COR-L47 (cell line): ENCODE data around the gene SMARCC1.

ENCODE experiments used
- DNase-seq: peaks from one replicate; lab custom pipeline; 2025; lab: John Stamatoyannopoulos, UW

Gene SMARCC1

DNA sequence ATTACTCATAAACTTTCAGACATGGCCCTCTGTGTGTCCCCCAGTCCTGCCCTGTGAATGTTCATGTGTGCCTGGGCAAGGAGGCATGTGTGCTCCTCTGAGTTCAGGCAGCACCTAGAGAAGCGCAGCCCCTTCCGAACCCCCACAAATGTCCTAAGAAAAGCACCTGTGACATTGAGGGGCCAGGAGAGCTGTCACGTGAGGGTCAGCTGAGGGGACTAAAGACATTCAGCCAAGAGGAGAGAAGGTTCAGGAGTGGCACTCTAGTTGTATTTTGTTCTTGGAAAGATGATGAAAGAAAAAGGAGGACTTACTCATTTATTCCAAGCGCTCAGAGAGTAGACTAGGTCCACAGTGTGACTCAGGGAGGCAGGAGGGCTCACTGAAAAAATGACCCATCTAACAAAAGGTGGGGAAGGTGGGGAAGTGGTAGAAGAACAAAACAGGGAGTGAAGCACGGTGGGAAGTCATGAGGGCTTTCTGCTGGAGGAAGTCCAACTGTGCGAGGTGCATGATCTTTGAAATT lies 240.0 kb downstream of the SMARCC1 start:
- no peak for DNase-seq

DNA sequence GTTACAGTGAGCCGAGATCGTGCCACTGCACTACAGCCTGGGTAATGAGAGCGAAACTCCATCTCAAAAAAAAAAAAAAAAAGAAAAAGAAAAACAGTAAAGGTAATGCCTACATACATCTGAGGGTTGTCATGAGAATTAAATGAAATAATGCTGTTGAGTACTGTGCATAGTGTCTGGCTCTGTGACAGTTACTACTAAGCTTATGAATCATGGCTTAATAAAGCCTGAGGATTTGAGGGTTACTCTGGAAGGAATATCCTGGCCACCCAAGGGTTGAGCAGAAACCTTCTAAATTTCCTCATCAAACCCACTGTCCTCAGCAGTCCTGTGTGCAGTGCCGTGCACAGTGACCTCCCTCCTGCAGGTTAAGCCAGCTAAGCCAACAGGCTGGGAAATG lies 241.4 kb downstream of the SMARCC1 start:
- no peak for DNase-seq

DNA sequence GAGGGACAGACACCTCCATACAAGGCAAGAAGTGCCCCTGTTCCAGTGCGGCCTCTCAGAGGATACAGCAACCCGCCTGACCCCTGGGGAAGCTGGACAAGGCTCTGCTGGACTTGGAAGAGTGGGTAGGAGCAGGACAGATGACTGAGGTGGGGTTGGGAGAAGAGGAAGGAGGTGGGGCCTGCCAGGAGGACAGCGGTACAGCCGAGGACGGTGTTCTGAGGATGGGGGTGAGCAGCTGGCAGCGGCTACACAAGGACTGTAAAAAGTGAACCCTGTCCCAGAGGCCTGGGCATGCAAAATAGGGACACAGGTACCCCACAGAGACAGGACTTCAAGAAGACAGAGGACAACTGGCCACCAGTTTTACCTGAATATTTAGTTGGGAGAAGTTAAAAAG lies 244.7 kb downstream of the SMARCC1 start:
- DNase-seq = no peak

DNA sequence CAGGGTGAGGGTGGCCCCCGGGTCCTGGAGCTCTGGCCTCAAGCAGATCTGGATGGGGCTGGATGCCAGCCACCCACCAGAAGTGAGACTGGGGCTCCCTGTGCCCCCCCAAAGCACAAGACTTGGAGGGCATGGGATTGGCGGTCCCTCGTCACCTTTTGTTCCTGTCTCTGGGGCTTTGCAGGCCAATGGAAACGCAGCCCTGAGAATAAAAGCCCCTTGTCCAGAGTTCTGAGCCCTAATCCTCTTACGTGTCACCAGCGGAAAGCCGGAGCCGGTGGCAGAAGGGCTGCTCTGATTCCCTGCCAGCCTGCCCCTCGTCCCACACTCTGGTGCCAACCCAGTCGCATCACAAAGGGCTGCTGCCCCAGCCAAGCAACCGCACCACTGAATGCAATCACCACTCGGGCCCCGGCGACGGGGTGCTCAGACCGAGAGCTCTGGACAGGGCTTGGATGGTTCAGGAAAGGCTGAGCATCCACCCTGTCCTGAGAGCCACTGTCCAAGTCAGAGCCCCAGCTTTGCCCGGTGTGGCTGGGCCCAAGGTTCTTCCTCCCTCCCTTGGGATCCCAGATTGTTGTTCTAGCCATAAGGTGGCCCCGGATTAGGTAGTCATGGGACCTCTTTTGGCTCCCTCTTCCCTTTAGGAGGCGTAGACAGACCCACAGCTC lies 245.3 kb downstream of the SMARCC1 start:
- no peak for DNase-seq
